Mesenchymal stem cell (in vitro differentiated cells and primary cell): ENCODE data around the gene ADAM12.

Experiments used
- DNase-seq: peaks from one replicate; pipeline ENCODE4 v3.0.0-alpha.2; 2013
- H2AFZ ChIP-seq: one replicate; pipeline ENCODE4 v1.6.1; 2013; ENCODE audit warnings: low read depth, mild to moderate bottlenecking, control low read depth, inconsistent platforms, low read length, moderate library complexity
- H2AK5ac ChIP-seq: 2 replicates; pipeline ENCODE4 v1.6.1; 2013; ENCODE audit warnings: low read length, moderate library complexity, mild to moderate bottlenecking, inconsistent platforms; ENCODE audit not compliant: severe bottlenecking
- H2BK120ac ChIP-seq: one replicate; pipeline ENCODE4 v1.6.1; 2013; ENCODE audit warnings: low read depth, mild to moderate bottlenecking, inconsistent platforms, low read length, moderate library complexity
- H2BK12ac ChIP-seq, 2 experiments: one replicate each; pipeline ENCODE4 v1.6.1; 2013; ENCODE audit warnings: inconsistent platforms in 2 of 2, low read length in 2 of 2, mild to moderate bottlenecking in 2 of 2, moderate library complexity in 2 of 2, control low read depth in 1 of 2
- H2BK15ac ChIP-seq: one replicate; pipeline ENCODE4 v1.6.1; 2013; ENCODE audit warnings: mild to moderate bottlenecking, low read depth, inconsistent platforms; ENCODE audit not compliant: poor library complexity, severe bottlenecking
- H2BK5ac ChIP-seq: 2 replicates; pipeline ENCODE4 v1.6.1; 2013; ENCODE audit warnings: low read depth, mild to moderate bottlenecking, low read length, control low read depth, inconsistent platforms; ENCODE audit not compliant: poor library complexity, severe bottlenecking
- H3K14ac ChIP-seq, 2 experiments: one replicate each; pipeline ENCODE4 v1.6.1; 2013; ENCODE audit warnings: inconsistent platforms in 2 of 2, low read length in 2 of 2, control low read depth in 1 of 2, mild to moderate bottlenecking in 1 of 2, moderate library complexity in 1 of 2
- H3K18ac ChIP-seq, 2 experiments: one replicate each; pipeline ENCODE4 v1.6.1; 2013; ENCODE audit warnings: inconsistent platforms in 2 of 2, low read length in 2 of 2, control low read depth in 1 of 2, low read depth in 1 of 2, mild to moderate bottlenecking in 1 of 2
- H3K23ac ChIP-seq, 2 experiments: one replicate each; pipeline ENCODE4 v1.6.1; 2013; ENCODE audit warnings: inconsistent platforms in 2 of 2, low read length in 2 of 2, mild to moderate bottlenecking in 2 of 2, moderate library complexity in 2 of 2, control low read depth in 1 of 2
- H3K27ac ChIP-seq: 2 replicates; pipeline ENCODE4 v1.5.1; 2013; ENCODE audit warnings: mild to moderate bottlenecking, moderate library complexity, low read length, control low read depth, inconsistent platforms; ENCODE audit not compliant: poor library complexity, severe bottlenecking
- H3K27me3 ChIP-seq, 2 experiments: 2 replicates each; pipeline versions ENCODE4 v1.6.1 to v1.7.0; 2013; ENCODE audit warnings: low read length in 2 of 2, mild to moderate bottlenecking in 2 of 2, moderate library complexity in 2 of 2, control low read depth in 1 of 2, inconsistent platforms in 1 of 2; ENCODE audit not compliant: control insufficient read depth in 1 of 2, insufficient read depth in 1 of 2
- H3K36me3 ChIP-seq, 2 experiments: 2 replicates each; pipeline versions ENCODE4 v1.6.1 to v1.7.0; 2013; ENCODE audit warnings: low read length in 2 of 2, control low read depth in 1 of 2, inconsistent platforms in 1 of 2, low read depth in 1 of 2, mild to moderate bottlenecking in 1 of 2; ENCODE audit not compliant: insufficient read depth in 2 of 2, control insufficient read depth in 1 of 2
- H3K4ac ChIP-seq, 2 experiments: one replicate each; pipeline ENCODE4 v1.6.1; 2013; ENCODE audit warnings: inconsistent platforms in 2 of 2, low read length in 2 of 2, mild to moderate bottlenecking in 2 of 2, moderate library complexity in 2 of 2, control low read depth in 1 of 2, low read depth in 1 of 2
- H3K4me1 ChIP-seq: 2 replicates; pipeline ENCODE4 v1.6.1; 2013; ENCODE audit warnings: low read depth, low read length, control low read depth; ENCODE audit not compliant: control insufficient read depth, insufficient read depth
- H3K4me2 ChIP-seq: 2 replicates; pipeline ENCODE4 v1.6.1; 2013; ENCODE audit warnings: low read length, mild to moderate bottlenecking, inconsistent platforms; ENCODE audit not compliant: poor library complexity, severe bottlenecking
- H3K4me3 ChIP-seq, 2 experiments: 2 replicates each; pipeline versions ENCODE4 v1.5.1 to v1.7.0; 2013; ENCODE audit warnings: low read length in 2 of 2, mild to moderate bottlenecking in 2 of 2, control low read depth in 1 of 2, low read depth in 1 of 2; ENCODE audit not compliant: insufficient read depth in 1 of 2
- H3K79me1 ChIP-seq: replicated peaks from 2 replicates; pipeline ENCODE4 v1.6.1; 2013; ENCODE audit warnings: mild to moderate bottlenecking, control low read depth, low read length, inconsistent platforms; ENCODE audit not compliant: poor library complexity, severe bottlenecking
- H3K9ac ChIP-seq: 2 replicates; pipeline ENCODE4 v1.7.0; 2013; ENCODE audit warnings: mild to moderate bottlenecking, low read length, moderate library complexity
- H3K9me3 ChIP-seq: 2 replicates; pipeline ENCODE4 v1.7.0; 2013; ENCODE audit warnings: mild to moderate bottlenecking, low read length; ENCODE audit not compliant: control insufficient read depth
- H4K8ac ChIP-seq: one replicate; pipeline ENCODE4 v1.6.1; 2013; ENCODE audit warnings: inconsistent platforms, mild to moderate bottlenecking, low read length, moderate library complexity
- H4K91ac ChIP-seq: one replicate; pipeline ENCODE4 v1.6.1; 2013; ENCODE audit warnings: mild to moderate bottlenecking, low read length, inconsistent platforms
- WGBS: methylation state at CpG from one replicate; pipeline ENCODE4 v1.1.7; 2013; ENCODE audit warnings: mixed read lengths; 5-methylcytosine and 5-hydroxymethylcytosine counted together

Gene ADAM12

DNA sequence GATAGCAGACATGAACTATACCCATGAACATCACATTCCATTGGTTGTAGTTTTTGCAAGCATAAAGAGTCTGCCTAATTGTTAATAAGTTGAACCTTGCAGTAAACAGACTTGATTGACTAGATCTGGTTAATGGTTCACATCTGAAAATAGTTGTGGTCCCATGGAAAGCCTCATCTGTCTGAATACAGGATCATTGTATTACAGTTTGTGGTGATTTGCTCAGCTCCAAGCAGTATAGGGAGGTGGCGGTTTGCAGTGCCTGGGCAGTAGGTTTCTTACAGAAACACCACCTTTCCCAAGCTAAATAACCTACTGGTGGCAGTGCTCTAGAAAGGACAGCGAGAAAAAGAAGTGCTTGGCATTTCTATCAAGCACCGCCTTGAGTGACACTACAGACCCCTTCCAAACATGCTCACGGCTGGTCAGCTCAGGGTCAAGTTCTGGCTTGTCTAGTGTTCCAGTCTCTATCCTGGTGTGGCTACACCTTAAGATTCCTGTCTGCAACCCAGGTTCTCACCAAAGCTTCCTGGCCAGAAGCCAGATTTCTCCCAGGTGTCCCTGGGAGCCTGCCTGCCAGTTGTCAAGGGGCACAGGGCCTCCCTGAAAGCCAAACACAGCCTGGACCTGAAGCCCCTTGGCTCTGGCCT lies 372.0 kb downstream of the ADAM12 start:
- H2BK15ac ChIP-seq: no peak overlapping the region
- H4K8ac ChIP-seq: no peak overlapping the region
- no peak overlapping the region for H2AFZ ChIP-seq
- no peak overlapping the region for H3K14ac ChIP-seq
- H3K4me3 ChIP-seq: no peak overlapping the region
- no peaks in the 10 kb centered on the region for H3K9me3 ChIP-seq
- peak overlapping the region; percentile 61 for H2BK5ac ChIP-seq
- no peak overlapping the region for H3K23ac ChIP-seq
- no peak overlapping the region for H2BK120ac ChIP-seq
- peak overlapping the region in 1 of 2 experiments; percentile 13 for H3K4ac ChIP-seq
- H2BK12ac ChIP-seq: no peak overlapping the region
- over 99% methylated on average over 4 of the region's 4 CpGs for WGBS
- H3K36me3 ChIP-seq: peaks cover 15 to 90% of the 10 kb centered on the region in 2 experiments
- H2AK5ac ChIP-seq: peak overlapping the region; percentile 98
- H3K4me1 ChIP-seq: peaks cover 28% of the 10 kb centered on the region
- no peak for DNase-seq
- H3K9ac ChIP-seq: no peak overlapping the region
- H4K91ac ChIP-seq: no peak overlapping the region
- no peak overlapping the region for H3K4me2 ChIP-seq
- H3K18ac ChIP-seq: peak overlapping the region in 1 of 2 experiments; percentile 49
- no peaks in the 10 kb centered on the region for H3K27me3 ChIP-seq
- H3K79me1 ChIP-seq: peaks cover 4% of the 10 kb centered on the region
- H3K27ac ChIP-seq: peak overlapping the region; percentile 88

DNA sequence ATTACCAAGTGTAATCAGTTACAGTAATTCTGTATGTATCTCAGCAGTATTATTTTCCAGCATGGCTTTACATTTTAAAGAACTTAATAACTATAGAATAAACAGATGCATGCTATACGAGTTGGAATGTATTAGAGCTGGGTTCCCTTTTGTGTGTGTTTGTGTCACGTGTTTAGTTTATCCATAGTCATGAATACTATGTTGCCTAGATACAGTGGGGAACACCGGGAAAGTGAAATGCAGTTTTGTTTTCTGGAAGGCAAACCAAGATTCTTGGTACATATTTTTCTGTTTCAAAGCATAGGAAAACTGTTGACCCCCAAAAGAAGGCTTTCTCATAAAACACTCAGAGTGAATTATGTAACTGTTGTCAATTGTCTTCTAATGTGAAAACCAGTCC lies 372.9 kb downstream of the ADAM12 start:
- Histone ChIP-seq H2BK120ac (no peak overlapping the region), H3K14ac (no peak overlapping the region), H3K4ac (no peak overlapping the region), H3K4me2 (no peak overlapping the region), H3K27ac (peak overlapping the region; percentile 36), H3K79me1 (peaks cover 4% of the 10 kb centered on the region), H3K27me3 (no peaks in the 10 kb centered on the region), H3K4me3 (no peak overlapping the region), H4K8ac (no peak overlapping the region), H3K4me1 (peaks cover 26% of the 10 kb centered on the region), H3K9ac (no peak overlapping the region), H3K23ac (no peak overlapping the region), H3K9me3 (peaks cover 4% of the 10 kb centered on the region), H2BK12ac (no peak overlapping the region), H2AK5ac (no peak overlapping the region), H3K36me3 (peaks cover 15 to 93% of the 10 kb centered on the region in 2 experiments), H2BK15ac (no peak overlapping the region), H4K91ac (no peak overlapping the region), H2AFZ (no peak overlapping the region), H3K18ac (no peak overlapping the region), H2BK5ac (no peak overlapping the region)
- 63% methylated on average over 3 of the region's 3 CpGs for WGBS
- peak; percentile 68 for DNase-seq

DNA sequence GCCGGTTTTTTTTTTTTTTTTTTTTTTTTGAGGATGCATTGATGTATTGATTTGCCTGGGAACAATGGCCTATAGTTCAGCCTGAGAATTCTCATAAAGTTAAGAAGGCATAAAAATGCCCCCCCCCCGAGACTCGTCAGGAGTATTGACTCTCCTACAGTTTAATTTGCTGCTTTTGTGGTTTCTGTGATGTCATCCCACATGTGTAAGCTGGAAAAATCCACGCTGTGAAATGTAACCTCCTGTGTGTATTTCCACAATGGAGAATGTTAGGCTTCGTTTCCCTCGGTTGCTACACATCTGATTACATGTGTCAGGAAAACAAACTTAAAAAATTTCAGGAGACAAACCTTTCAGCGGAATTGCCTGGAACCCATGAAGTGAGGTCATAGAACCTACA lies 374.0 kb downstream of the ADAM12 start:
- H3K4me3 ChIP-seq: no peak overlapping the region
- H3K4ac ChIP-seq: peak overlapping the region in 1 of 2 experiments; percentile 42
- H3K9me3 ChIP-seq: peaks cover 4% of the 10 kb centered on the region
- H2AK5ac ChIP-seq: no peak overlapping the region
- H3K27ac ChIP-seq: peak overlapping the region; percentile 93
- peak overlapping the region; percentile 53 for H3K9ac ChIP-seq
- no peak overlapping the region for H2BK5ac ChIP-seq
- H3K79me1 ChIP-seq: no peaks in the 10 kb centered on the region
- H2BK120ac ChIP-seq: no peak overlapping the region
- no peak overlapping the region for H3K14ac ChIP-seq
- peak; percentile 94 for DNase-seq
- no peak overlapping the region for H2BK15ac ChIP-seq
- no peak overlapping the region for H4K8ac ChIP-seq
- no peaks in the 10 kb centered on the region for H3K27me3 ChIP-seq
- 30% methylated on average over 6 of the region's 7 CpGs for WGBS
- H2AFZ ChIP-seq: no peak overlapping the region
- H3K18ac ChIP-seq: no peak overlapping the region
- H3K23ac ChIP-seq: no peak overlapping the region
- no peak overlapping the region for H2BK12ac ChIP-seq
- H4K91ac ChIP-seq: no peak overlapping the region
- H3K4me2 ChIP-seq: no peak overlapping the region
- peaks cover 23% of the 10 kb centered on the region for H3K4me1 ChIP-seq
- H3K36me3 ChIP-seq: peaks cover 6 to 93% of the 10 kb centered on the region in 2 experiments

DNA sequence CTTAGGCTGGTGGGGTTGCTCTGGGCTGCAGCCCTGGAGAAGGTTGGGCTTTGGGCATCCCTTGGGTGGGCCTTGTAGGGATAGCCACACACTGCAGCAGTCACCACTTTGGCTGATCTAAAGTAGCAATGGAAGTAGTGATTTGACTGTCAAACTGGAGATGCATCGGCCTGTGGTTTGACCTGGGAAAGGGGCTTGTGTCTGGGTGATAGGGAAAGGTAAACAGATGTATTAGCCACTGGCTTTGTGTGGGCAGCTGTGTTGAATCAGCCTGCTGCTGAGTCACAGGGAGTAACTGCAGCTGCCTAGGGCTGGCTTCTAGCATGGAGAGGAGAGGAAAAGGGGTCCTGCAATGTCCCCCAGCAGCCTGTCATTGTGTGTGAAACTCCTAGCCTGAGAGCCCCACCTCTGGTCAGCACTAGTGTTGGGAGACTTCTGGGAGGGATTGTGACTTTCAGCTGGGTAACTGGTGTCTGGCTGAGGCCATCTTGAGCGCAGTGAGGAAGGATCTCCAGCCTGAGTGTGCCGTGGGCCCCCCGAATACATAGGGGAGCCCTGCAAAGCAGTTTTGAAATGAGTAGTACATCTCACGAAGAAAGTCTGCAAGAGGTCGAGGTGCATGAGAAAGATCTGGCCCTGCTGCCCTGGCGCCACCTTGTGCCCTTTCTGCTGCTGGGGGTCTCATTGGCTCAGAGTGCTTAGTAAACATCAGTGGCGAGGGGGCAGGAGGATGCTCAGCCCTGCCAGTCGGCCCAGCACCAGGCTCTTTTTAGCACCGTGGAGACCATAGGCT lies 374.6 kb downstream of the ADAM12 start:
- Histone ChIP-seq H3K27ac (peak overlapping the region; percentile 93), H2BK5ac (peak overlapping the region; percentile 9), H3K9me3 (peaks cover 4% of the 10 kb centered on the region), H2AFZ (no peak overlapping the region), H3K36me3 (peaks cover 6 to 90% of the 10 kb centered on the region in 2 experiments), H3K14ac (peak overlapping the region in 1 of 2 experiments; percentile 82), H3K4me2 (no peak overlapping the region), H4K91ac (peak overlapping the region; percentile 74), H2BK12ac (peak overlapping the region; percentile 12 to 100), H3K27me3 (no peaks in the 10 kb centered on the region), H3K18ac (peak overlapping the region; percentile 74 to 100), H3K9ac (peak overlapping the region; percentile 53), H3K4me1 (peaks cover 24% of the 10 kb centered on the region), H3K79me1 (no peaks in the 10 kb centered on the region), H2BK15ac (peak overlapping the region; percentile 71), H3K4me3 (no peak overlapping the region), H2BK120ac (no peak overlapping the region), H2AK5ac (peak overlapping the region; percentile 78), H3K23ac (no peak overlapping the region), H4K8ac (peak overlapping the region; percentile 38), H3K4ac (peak overlapping the region; percentile 46 to 97)
- WGBS: 52% methylated on average over 10 of the region's 10 CpGs
- peak; percentile 96 for DNase-seq
